Left ventricle myocardium inferior (tissue), 1 donor: ENCODE data around the gene GPR15. TPM values are rescaled to one million over a fixed set of nuclear protein-coding genes. Genes with fewer than 3 reads are reported as not detected.

Source experiments
- DNase-seq: peaks from one replicate; pipeline ENCODE4 v3.0.0-alpha.2; 2020
- H3K27ac ChIP-seq: fragments of 200-600 bp; replicated peaks from 2 replicates; pipeline ENCODE4 v1.8.0; 2021
- H3K27me3 ChIP-seq: fragments of 200-600 bp; 2 replicates; pipeline ENCODE4 v1.8.0; 2021; ENCODE audit warnings: low read depth
- H3K36me3 ChIP-seq: fragments of 200-600 bp; 2 replicates; pipeline ENCODE4 v1.8.0; 2021
- H3K4me1 ChIP-seq: fragments of 200-600 bp; 2 replicates; pipeline ENCODE4 v1.8.0; 2021
- H3K4me3 ChIP-seq: fragments of 200-600 bp; 2 replicates; pipeline ENCODE4 v1.8.0; 2021; ENCODE audit warnings: mild to moderate bottlenecking, moderate library complexity
- H3K9me3 ChIP-seq: fragments of 200-600 bp; replicated peaks from 2 replicates; pipeline ENCODE4 v1.8.0; 2021
- intact Hi-C: fragments of 100-400 bp; cut with micrococcal nuclease; formaldehyde crosslinking; loops from one replicate; pipeline ENCODE4 v1.11.0; 2022
- total RNA-seq: library from RNA; stranded (reverse); fragmentation: NEBNext Ultra II Directional; extraction: Animal tissue kit (Norgen Biotek cat#: 25700); gene quantifications from one replicate; pipeline ENCODE4 v1.2.1, GENCODE V29; 2021
- TF ChIP-seq, protein P1 (sequence below): fragments of 200-600 bp; IDR thresholded peaks from 2 replicates; pipeline ENCODE4 v1.8.0; 2021; ENCODE audit warnings: antibody characterized with exemption, mild to moderate bottlenecking, borderline replicate concordance
- donor health status: DM: no; HTN: yes; CAD: no; lungs with severe emphysema.

GPR15 gene
- total RNA-seq, 1 donor from 2014 or later = not detected

DNA sequence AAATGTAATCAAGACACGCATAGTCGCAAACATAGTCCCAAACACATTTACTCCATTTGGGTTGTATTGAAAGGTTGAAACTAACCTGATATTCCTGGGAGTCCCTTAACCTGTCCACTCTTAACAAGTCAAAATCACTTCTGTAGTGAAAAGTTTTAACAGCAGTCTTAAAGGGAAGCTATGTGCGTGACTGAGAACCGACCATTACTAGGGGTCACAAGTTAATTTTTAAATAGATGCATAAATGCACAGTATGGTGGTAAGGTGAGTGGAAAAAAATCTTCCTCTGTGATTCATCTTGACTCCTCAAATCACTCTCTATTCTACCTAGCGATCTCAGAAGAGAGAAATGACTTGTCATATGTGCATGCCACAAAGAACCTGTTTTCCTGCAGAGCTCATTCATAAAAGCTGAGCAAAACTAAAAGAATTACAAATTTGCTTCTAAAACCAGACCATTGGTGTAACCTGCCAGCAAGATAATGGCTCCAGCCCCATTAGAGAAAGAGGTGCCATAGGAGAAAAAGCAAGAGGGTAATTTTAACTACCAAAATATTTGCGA lies 4.8 kb downstream of the GPR15 start:
- Histone ChIP-seq H3K4me3 (no peak overlapping the region), H3K27ac (no peak overlapping the region), H3K4me1 (no peaks in the 10 kb centered on the region), H3K36me3 (no peaks in the 10 kb centered on the region), H3K9me3 (no peaks in the 10 kb centered on the region), H3K27me3 (no peaks in the 10 kb centered on the region)
- intact Hi-C loops = no loop called here
- TF ChIP-seq, protein P1, sequence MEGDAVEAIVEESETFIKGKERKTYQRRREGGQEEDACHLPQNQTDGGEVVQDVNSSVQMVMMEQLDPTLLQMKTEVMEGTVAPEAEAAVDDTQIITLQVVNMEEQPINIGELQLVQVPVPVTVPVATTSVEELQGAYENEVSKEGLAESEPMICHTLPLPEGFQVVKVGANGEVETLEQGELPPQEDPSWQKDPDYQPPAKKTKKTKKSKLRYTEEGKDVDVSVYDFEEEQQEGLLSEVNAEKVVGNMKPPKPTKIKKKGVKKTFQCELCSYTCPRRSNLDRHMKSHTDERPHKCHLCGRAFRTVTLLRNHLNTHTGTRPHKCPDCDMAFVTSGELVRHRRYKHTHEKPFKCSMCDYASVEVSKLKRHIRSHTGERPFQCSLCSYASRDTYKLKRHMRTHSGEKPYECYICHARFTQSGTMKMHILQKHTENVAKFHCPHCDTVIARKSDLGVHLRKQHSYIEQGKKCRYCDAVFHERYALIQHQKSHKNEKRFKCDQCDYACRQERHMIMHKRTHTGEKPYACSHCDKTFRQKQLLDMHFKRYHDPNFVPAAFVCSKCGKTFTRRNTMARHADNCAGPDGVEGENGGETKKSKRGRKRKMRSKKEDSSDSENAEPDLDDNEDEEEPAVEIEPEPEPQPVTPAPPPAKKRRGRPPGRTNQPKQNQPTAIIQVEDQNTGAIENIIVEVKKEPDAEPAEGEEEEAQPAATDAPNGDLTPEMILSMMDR = no peak
- no peak for DNase-seq

DNA sequence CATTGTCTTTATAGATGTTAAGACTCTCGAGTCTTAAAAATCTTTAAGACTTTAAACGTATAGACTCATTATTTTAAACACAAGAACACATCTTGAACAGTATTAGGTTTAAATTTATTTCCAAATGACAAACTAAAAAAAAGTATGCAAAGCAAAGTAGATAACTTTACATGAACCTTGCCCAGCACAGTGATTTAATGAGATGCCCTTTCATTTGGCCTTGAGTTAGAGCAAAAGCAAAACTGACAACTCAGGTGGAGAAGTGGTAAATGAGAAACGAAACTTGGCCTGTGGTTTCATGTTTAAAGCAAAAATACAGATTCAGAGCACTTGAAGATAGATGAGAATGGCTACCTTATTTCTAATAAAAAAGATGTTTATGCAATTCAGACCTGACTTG lies 8.6 kb downstream of the GPR15 start:
- H3K27ac ChIP-seq = no peak overlapping the region
- H3K4me3 ChIP-seq = no peak overlapping the region
- H3K27me3 ChIP-seq = no peaks in the 10 kb centered on the region
- TF ChIP-seq, protein P1 = no peak
- no peaks in the 10 kb centered on the region for H3K4me1 ChIP-seq
- no peaks in the 10 kb centered on the region for H3K9me3 ChIP-seq
- no peaks in the 10 kb centered on the region for H3K36me3 ChIP-seq
- no peak for DNase-seq
- intact Hi-C loops = no loop called here

DNA sequence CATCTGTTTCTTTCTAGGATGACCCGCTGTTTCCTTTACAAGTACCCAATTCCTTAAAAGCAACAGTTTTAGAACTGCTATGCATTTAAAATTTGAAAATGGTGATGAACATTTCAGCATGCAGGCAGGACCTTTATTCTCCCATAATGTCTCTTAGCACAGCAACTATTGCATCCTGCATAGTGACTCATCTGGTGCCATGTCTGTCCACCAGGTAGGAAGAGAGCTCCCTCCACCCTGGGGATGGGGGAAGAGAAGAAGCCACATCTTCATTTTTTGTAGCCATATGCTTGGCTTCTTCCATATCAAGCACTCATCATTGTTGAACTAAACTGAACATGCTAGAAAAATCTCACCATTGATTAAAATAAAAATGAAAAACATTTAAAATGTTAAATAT lies 9.9 kb downstream of the GPR15 start:
- H3K4me3 ChIP-seq = no peak overlapping the region
- intact Hi-C loops = no loop called here
- H3K9me3 ChIP-seq = no peaks in the 10 kb centered on the region
- TF ChIP-seq, protein P1 = no peak
- H3K27me3 ChIP-seq = no peaks in the 10 kb centered on the region
- no peaks in the 10 kb centered on the region for H3K4me1 ChIP-seq
- no peak for DNase-seq
- no peaks in the 10 kb centered on the region for H3K36me3 ChIP-seq
- H3K27ac ChIP-seq = no peak overlapping the region

DNA sequence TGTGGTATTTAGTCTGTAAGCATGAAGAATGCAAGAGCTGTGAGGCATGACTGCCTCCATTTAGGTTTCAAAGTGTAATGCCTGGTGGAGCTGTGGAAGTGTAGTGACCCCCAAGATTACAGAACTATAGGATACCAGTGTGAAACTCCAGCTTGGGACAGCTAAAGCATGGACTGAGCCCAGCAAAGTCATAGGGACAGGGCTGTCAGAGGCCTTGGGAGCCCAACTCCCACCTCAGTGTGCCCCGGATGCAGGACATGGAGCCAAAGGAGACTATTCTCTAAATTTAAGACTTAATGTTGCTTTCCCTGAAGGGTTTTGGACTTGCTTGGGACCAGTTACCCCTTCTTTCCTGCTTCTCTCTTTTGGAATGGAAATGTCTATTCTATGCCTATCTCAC lies 10.8 kb downstream of the GPR15 start:
- Histone ChIP-seq H3K9me3 (no peaks in the 10 kb centered on the region), H3K4me1 (no peaks in the 10 kb centered on the region), H3K36me3 (no peaks in the 10 kb centered on the region), H3K27ac (no peak overlapping the region), H3K27me3 (no peaks in the 10 kb centered on the region), H3K4me3 (no peak overlapping the region)
- DNase-seq = no peak
- TF ChIP-seq, protein P1 = no peak
- intact Hi-C loops = no loop called here

DNA sequence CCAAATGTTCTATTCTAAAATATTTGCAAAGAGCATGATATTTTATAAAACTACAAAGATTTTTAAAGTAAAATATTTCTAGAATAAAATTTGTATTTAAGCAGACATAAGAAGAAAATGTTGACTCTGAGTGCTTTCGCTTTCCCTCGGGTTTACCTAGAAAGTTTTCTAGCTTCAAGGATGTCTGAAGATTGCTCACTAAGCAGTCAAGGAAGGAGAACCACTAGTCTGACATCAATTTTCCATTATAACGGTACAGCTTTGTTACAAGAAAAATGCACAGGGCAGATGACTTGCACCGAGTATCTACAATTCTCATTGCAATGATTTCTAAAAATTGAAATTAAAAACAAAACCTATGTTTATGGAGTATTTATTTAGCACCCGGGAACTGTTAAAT lies 14.2 kb downstream of the GPR15 start:
- Histone ChIP-seq H3K27ac (no peak overlapping the region), H3K4me3 (no peak overlapping the region), H3K36me3 (no peaks in the 10 kb centered on the region), H3K9me3 (no peaks in the 10 kb centered on the region), H3K27me3 (no peaks in the 10 kb centered on the region), H3K4me1 (no peaks in the 10 kb centered on the region)
- TF ChIP-seq, protein P1 = no peak
- intact Hi-C loops = no loop called here
- DNase-seq = no peak
